Measurements from ENCODE around the gene TLL1. TPM values are rescaled to one million over a fixed set of nuclear protein-coding genes. Genes with fewer than 3 reads are reported as not detected.

Gene TLL1
- total RNA-seq, 1 experiment from 2014 or later: 14.3 TPM

DNA sequence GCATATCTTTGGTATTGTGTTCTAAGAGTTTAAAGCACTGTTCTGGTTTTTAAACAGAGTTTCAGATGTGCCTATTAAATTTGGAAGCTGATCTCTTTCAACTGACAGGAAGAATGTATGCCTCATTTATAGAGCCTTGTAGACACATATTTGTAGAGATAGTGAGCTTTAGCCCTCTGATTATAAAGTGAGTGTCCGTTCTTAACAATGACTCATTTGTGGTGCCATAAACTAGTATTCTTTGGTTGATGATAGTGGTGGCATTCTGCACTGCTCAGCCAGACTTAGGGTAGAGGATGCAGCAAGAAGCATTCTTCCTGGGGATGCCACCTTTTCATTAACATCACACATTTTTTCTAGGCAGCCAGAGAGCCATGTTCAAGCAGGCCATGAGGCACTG lies 121.7 kb downstream of the TLL1 start:
- TF ChIP-seq, protein P1, sequence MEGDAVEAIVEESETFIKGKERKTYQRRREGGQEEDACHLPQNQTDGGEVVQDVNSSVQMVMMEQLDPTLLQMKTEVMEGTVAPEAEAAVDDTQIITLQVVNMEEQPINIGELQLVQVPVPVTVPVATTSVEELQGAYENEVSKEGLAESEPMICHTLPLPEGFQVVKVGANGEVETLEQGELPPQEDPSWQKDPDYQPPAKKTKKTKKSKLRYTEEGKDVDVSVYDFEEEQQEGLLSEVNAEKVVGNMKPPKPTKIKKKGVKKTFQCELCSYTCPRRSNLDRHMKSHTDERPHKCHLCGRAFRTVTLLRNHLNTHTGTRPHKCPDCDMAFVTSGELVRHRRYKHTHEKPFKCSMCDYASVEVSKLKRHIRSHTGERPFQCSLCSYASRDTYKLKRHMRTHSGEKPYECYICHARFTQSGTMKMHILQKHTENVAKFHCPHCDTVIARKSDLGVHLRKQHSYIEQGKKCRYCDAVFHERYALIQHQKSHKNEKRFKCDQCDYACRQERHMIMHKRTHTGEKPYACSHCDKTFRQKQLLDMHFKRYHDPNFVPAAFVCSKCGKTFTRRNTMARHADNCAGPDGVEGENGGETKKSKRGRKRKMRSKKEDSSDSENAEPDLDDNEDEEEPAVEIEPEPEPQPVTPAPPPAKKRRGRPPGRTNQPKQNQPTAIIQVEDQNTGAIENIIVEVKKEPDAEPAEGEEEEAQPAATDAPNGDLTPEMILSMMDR (conservative IDR thresholded peaks at IDR 0.05; ENCODE audit: low read depth, low read length): no peak
- no peak for TF ChIP-seq EZH2 (IDR thresholded peaks at IDR 0.05; ENCODE audit: borderline replicate concordance, low read depth, low read length, poor library complexity, severe bottlenecking)
- no peaks in the 10 kb centered on the region for H3K4me1 ChIP-seq (ENCODE audit: insufficient read depth, low read length, poor library complexity, severe bottlenecking)
- no peaks in the 10 kb centered on the region for H3K9me3 ChIP-seq (ENCODE audit: low read depth, low read length, poor library complexity, severe bottlenecking)
- peak; percentile 3 for DNase-seq (ENCODE audit: low spot score)
- no peak overlapping the region for H3K27ac ChIP-seq (ENCODE audit: low read depth, low read length, poor library complexity, severe bottlenecking)
- intact Hi-C loops (cut with micrococcal nuclease; ENCODE audit: unreplicated experiment): no loop called here
- BruUV-seq (replicated peaks): no TSS peak
- no peaks in the 10 kb centered on the region for H3K27me3 ChIP-seq (replicated peaks; ENCODE audit: insufficient read depth, low read depth, low read length, poor library complexity)
- H3K4me3 ChIP-seq (ENCODE audit: low read depth, low read length, poor library complexity, severe bottlenecking): no peak overlapping the region
- no peaks in the 10 kb centered on the region for H3K36me3 ChIP-seq (ENCODE audit: insufficient read depth, low read length, poor library complexity, severe bottlenecking)
- POLR2A ChIA-PET (ENCODE audit: low non-redundant PET): no interaction called here
- CTCF ChIA-PET: no interaction called here

DNA sequence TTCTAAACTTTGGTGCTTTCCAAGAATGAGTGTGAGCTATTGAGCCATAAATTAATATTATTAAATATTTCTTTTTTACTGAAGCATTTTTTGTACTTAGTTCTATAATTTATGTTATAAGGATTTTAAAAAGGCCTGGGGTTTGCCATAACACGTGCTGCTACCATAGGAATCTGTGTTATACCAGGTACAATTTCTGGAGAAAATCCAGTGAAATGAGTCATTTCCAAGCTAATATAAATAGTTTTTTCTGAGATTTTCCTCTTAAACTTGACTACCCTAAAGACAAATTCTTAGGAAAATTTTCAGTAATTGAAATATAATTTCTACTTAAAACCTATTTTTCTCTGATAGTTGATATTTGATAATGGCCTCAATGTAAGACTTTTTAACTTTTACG lies 130.8 kb downstream of the TLL1 start:
- ChIA-PET CTCF (no interaction called here), POLR2A (ENCODE audit: low non-redundant PET) (no interaction called here)
- Histone ChIP-seq H3K4me1 (ENCODE audit: insufficient read depth, low read length, poor library complexity, severe bottlenecking) (peaks cover 5% of the 10 kb centered on the region), H3K36me3 (ENCODE audit: insufficient read depth, low read length, poor library complexity, severe bottlenecking) (no peaks in the 10 kb centered on the region), H3K9me3 (ENCODE audit: low read depth, low read length, poor library complexity, severe bottlenecking) (no peaks in the 10 kb centered on the region), H3K27me3 (replicated peaks; ENCODE audit: insufficient read depth, low read depth, low read length, poor library complexity) (no peaks in the 10 kb centered on the region), H3K4me3 (ENCODE audit: low read depth, low read length, poor library complexity, severe bottlenecking) (no peak overlapping the region), H3K27ac (ENCODE audit: low read depth, low read length, poor library complexity, severe bottlenecking) (no peak overlapping the region)
- TF ChIP-seq EZH2 (IDR thresholded peaks at IDR 0.05; ENCODE audit: borderline replicate concordance, low read depth, low read length, poor library complexity, severe bottlenecking): no peak
- TF ChIP-seq, protein P1 (conservative IDR thresholded peaks at IDR 0.05; ENCODE audit: low read depth, low read length): no peak
- DNase-seq (ENCODE audit: low spot score): no peak
- intact Hi-C loops (cut with micrococcal nuclease; ENCODE audit: unreplicated experiment): no loop called here
- no TSS peak for BruUV-seq (replicated peaks)

DNA sequence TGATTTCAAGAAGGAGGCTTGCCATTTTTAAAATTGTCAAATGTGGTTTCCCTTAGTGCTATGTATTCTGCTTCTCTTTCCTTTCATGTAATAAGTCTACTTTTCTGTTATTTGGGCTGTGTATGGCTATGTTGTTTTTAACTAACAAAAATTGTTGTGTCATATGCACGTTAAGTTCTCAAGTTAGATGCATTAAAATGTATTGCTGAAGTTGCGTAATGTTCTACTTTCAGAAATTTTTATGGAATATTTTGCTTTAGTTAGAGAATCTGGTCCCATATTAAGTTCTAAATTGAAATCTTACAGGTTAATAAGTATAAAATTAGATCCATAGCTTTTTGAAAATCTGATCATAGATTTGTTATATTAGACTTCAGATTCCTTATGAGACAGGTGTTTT lies 133.2 kb downstream of the TLL1 start:
- H3K36me3 ChIP-seq (ENCODE audit: insufficient read depth, low read length, poor library complexity, severe bottlenecking): no peaks in the 10 kb centered on the region
- H3K27ac ChIP-seq (ENCODE audit: low read depth, low read length, poor library complexity, severe bottlenecking): no peak overlapping the region
- H3K9me3 ChIP-seq (ENCODE audit: low read depth, low read length, poor library complexity, severe bottlenecking): peaks cover 7% of the 10 kb centered on the region
- ChIA-PET POLR2A (ENCODE audit: low non-redundant PET) (no interaction called here), CTCF (no interaction called here)
- intact Hi-C loops (cut with micrococcal nuclease; ENCODE audit: unreplicated experiment): no loop called here
- H3K4me3 ChIP-seq (ENCODE audit: low read depth, low read length, poor library complexity, severe bottlenecking): no peak overlapping the region
- DNase-seq (ENCODE audit: low spot score): no peak
- no TSS peak for BruUV-seq (replicated peaks)
- H3K27me3 ChIP-seq (replicated peaks; ENCODE audit: insufficient read depth, low read depth, low read length, poor library complexity): no peaks in the 10 kb centered on the region
- TF ChIP-seq EZH2 (IDR thresholded peaks at IDR 0.05; ENCODE audit: borderline replicate concordance, low read depth, low read length, poor library complexity, severe bottlenecking): no peak
- TF ChIP-seq, protein P1 (conservative IDR thresholded peaks at IDR 0.05; ENCODE audit: low read depth, low read length): no peak
- peaks cover 5% of the 10 kb centered on the region for H3K4me1 ChIP-seq (ENCODE audit: insufficient read depth, low read length, poor library complexity, severe bottlenecking)
